Choroid plexus epithelial cell (primary cell): Measurements from ENCODE around the gene FNIP1.

Experiments used
- DNase-seq: peaks from one replicate; pipeline ENCODE4 v3.0.0-alpha.2; 2010; ENCODE audit warnings: low read depth
- H3K4me3 ChIP-seq: 2 replicates; pipeline ENCODE4 v1.5.1; 2011; ENCODE audit warnings: low read depth, mild to moderate bottlenecking, control low read depth, low read length, moderate library complexity
- TF ChIP-seq, protein P1 (sequence below): conservative IDR thresholded peaks from 2 replicates; pipeline ENCODE4 v1.5.1; 2011; ENCODE audit warnings: low read depth, mild to moderate bottlenecking, control low read depth, inconsistent platforms, low read length, moderate library complexity

FNIP1 gene

DNA sequence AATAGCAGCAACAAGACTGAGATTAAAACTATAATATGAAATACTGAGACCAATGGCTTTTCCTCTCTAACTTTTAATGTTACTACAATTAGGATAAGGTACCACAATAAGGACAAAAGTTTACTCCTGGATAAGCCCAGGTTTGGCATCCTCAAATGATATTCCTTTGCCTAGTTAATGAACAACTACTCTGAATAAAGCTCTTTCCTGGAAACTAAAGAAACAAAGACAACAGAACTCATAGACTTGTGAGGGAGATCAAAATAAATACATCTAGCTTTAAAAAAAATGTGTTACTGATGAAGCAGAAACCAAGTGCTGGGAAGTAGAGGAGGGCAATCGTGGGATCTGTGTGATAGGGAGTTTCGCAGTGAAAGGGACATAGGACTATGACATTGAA lies 142.5 kb downstream of the FNIP1 start:
- TF ChIP-seq, protein P1, sequence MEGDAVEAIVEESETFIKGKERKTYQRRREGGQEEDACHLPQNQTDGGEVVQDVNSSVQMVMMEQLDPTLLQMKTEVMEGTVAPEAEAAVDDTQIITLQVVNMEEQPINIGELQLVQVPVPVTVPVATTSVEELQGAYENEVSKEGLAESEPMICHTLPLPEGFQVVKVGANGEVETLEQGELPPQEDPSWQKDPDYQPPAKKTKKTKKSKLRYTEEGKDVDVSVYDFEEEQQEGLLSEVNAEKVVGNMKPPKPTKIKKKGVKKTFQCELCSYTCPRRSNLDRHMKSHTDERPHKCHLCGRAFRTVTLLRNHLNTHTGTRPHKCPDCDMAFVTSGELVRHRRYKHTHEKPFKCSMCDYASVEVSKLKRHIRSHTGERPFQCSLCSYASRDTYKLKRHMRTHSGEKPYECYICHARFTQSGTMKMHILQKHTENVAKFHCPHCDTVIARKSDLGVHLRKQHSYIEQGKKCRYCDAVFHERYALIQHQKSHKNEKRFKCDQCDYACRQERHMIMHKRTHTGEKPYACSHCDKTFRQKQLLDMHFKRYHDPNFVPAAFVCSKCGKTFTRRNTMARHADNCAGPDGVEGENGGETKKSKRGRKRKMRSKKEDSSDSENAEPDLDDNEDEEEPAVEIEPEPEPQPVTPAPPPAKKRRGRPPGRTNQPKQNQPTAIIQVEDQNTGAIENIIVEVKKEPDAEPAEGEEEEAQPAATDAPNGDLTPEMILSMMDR: no peak
- DNase-seq: no peak
- H3K4me3 ChIP-seq: no peak overlapping the region

DNA sequence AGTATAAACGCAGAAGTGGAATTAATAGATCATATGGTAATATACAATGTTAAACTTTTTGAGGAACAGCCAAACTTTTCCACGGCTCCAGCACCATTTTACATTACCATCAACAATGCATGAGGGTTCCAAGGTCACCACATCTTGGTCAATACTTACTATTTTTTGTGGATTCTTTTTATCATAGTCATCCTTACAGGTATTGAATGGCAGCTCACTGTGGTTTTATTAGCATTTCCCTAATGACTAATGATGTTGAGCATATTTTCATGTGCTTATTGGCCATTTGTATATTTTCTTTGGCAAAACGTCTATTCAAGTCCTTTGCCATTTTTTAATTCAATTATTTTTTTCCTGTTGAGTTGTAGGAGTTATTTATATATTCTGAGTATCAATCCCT lies 147.7 kb downstream of the FNIP1 start:
- DNase-seq: peak; percentile 64
- TF ChIP-seq, protein P1: no peak
- no peak overlapping the region for H3K4me3 ChIP-seq

DNA sequence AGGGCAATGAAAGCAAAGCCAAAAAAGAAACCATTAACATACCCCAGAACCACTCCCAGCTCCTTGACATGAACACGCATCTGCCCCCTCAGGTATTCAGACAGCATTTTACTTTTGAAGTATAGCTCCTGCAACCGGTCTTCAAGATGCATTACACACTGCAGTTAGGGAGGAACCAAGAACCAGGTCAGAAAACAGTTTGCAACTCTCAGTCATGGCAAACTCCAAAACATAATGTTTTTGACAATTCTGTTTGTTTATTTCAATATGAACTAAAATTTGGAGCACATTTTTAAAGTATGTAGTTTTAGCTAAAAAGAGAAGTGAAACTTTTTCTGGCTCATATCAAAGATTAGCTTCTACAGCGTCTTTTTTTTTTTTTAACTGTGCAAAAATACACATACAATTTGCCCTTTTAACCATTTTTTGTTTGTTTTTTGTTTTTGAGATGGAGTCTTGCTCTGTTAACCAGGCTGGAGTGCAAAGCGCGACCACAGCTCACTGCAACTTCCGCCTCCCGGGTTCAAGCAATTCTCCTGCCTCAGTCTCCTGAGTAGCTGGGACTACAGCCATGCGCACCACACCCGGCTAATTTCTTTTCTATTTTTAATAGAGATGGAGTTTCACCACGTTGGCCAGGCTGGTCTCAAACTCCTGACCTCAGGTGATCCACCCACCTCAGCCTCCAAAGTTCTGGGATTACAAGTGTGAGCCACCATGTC lies 149.6 kb downstream of the FNIP1 start:
- TF ChIP-seq, protein P1: no peak
- no peak overlapping the region for H3K4me3 ChIP-seq
- DNase-seq: no peak

DNA sequence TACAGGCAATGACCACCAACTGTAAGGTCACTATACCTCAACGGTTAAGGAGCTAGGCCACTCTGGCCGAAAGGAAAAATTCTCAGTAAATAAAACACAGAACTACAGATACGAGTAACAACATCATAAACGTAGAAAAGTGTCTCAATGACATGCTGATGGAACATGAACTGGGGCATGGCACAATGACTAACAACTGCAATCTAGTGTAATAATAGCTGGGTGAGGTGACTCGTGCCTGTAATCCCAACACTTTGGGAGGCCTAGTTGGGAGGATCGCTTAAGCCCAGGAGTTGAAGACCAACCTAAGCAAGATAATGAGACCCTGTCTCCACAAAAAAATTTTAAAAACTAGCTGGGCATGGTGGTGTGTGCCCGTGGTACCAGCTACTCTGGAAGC lies 152.0 kb downstream of the FNIP1 start:
- DNase-seq: no peak
- no peak overlapping the region for H3K4me3 ChIP-seq
- TF ChIP-seq, protein P1: no peak

DNA sequence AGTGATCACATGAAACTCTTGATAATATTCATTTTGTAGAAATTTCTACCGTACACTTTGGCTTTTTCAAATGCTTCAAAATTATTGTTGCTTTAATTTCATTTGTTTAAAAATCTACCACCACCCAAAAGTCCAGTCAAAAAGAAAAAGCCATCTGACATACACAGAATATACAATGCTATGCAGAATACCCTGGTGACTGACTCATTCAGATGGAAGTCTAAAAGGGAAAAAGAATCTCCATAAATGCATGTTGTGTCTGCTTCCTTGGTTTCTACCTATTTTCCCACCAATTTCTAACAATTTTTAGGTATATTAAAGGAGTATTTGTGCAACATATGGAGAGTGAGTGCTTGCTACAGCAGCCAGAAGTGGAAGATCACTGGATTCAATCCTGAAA lies 152.4 kb downstream of the FNIP1 start:
- TF ChIP-seq, protein P1: no peak
- no peak for DNase-seq

DNA sequence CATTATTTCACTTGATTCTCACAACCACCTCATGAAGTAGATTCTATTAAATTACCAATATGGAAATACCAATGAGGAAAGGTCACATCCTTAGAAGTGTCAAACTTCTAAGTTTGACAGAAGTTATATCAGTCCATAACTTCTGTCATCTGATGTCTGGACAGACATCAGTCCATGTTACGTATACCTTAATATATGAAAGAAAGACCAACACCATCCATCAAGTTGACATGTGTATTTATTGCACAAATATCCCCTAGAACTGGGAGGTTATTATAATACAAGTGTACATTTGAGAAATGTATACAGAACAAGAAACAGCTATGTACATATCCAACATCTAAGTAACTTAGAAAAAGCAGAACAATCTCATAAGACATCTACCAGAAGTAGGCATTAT lies 155.3 kb downstream of the FNIP1 start:
- TF ChIP-seq, protein P1: no peak
- no peak for DNase-seq
- no peak overlapping the region for H3K4me3 ChIP-seq

More for the DNA sequence above, 152.4 kb downstream of the FNIP1 start:
- no peak overlapping the region for H3K4me3 ChIP-seq
